Embryonic facial prominence (tissue), 1 donor: ENCODE data around the gene OR6J1.
"Not testable (repeated sequence)": the region's sequence is repeated elsewhere in the genome, so short reads cannot be mapped to it uniquely, and the experiment has no call there.

Source experiments
- DNase-seq: peaks from one replicate; pipeline ENCODE4 v3.0.0-alpha.2; 2016; ENCODE audit errors: extremely low spot score

OR6J1 gene

GRCh38 chr14:22606380-22606779 is 37.8 kb downstream of the OR6J1 start:
- no peak for DNase-seq

- DNase-seq = no peak
These were observed 41.3 kb downstream of the OR6J1 start for GRCh38 chr14:22602862-22603261.

DNA sequence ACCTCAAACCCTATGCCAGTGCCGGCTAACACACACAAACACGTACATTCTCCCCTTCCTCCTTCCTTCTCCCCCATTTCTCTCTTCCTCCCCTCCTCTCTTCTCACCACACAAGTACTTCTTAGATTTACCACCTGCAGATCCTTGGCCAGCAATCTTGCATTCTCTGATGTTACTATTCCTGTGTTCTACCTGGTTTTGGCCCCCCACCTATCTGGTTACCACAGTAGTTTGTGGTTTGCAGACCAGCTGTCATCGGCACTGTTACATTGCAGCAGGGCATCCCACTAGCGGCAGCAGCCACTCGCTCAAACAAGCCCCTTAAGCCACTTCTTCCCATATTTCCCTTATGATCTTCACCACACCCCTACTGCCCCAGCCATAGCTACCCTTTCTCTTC is 42.2 kb downstream of the OR6J1 start:
- no peak for DNase-seq

DNA sequence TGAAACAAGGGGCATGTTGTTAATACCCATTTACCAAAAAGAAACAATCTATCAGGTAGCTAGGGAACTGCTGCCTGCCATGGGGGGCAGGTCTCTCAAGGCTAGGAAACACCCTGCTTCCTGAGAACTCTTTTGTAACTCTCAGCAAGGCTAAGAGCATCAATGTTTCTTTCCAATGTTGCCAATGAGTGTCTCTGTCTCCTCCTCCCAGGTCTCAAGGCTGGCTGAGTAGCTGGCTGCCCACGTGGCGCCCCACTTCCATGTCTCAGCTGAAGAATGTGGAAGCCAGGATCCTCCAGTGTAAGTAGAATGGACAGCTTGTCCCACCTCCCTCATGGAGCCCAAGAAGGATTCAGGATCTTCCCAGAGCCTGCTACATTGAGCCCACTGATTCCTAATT is 42.7 kb downstream of the OR6J1 start:
- no peak for DNase-seq

- DNase-seq = no peak
These were observed 44.1 kb downstream of the OR6J1 start for GRCh38 chr14:22600027-22600426.

GRCh38 chr14:22599349-22599748 is 44.8 kb downstream of the OR6J1 start:
- no peak for DNase-seq

GRCh38 chr14:22598896-22599244 is 45.3 kb downstream of the OR6J1 start:
- peak; percentile 30 for DNase-seq

DNA sequence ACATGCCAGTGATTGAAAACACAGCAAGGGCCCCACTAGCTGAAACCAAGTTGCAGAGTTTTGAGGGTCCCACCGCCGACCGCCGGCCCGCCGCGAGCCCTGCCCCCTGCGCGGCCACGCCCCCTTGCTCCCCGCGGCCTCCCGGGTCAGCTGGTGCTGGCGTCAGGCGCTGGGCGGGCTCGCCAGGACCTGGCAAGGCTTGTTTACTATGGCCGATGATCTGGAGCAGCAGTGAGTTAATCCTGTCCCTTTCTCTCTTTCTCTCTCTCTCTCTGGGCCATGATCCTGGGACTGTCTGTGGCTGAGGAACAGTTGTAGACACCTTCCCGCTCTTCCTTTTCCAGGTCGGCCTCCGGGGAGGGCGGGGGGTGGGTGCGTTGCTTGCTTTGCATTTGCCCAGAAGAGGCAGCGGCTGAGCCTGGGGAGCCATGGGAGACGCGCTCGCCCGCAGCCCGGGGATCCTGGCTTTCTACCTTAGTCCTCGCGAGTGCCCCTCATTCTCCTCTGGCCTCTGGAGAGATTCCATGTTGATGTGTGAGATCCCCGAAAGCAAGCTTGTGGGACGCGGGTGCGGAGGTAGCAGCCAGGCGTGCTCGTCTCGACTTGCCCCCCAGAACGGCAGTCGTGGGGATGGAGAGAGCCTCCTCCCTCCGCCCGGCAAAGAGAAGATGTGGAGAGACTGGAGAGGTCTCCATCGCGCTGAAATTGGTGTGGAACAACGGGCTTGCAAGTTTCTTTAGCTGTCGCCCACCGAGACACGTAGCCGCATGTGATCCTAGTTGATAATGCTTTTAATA is 45.9 kb downstream of the OR6J1 start, which contains the start of gene ABHD4:
Gene ABHD4, plus strand, starts transcription at position 202 of the 797 bp plus-strand sequence. Its CDS starts 7 bp downstream, at position 209.
- peak; percentile 68 for DNase-seq

GRCh38 chr14:22597771-22598098 is 46.4 kb downstream of the OR6J1 start:
- no peak for DNase-seq

DNA sequence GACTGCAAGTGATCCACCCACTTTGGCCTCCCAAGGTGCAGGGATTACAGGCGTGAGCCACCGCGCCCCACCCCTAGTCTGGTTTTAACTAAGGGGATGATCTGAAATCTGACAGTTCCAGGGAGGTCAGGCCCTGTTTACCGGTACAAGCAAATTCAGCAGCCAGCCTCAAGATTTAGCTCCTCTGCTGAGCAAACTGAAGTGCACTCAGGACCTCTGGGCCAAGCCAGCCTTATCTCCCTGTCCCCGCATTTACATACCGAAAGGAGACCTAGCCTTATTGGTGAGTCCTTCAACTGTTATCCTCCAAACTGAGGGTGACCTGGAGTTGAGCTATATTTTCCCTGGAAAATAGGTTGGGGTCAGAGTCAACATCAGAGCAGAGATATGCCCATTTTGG is 46.9 kb downstream of the OR6J1 start:
- no peak for DNase-seq

- DNase-seq = no peak
These were observed 47.7 kb downstream of the OR6J1 start for GRCh38 chr14:22596354-22596879.

DNA sequence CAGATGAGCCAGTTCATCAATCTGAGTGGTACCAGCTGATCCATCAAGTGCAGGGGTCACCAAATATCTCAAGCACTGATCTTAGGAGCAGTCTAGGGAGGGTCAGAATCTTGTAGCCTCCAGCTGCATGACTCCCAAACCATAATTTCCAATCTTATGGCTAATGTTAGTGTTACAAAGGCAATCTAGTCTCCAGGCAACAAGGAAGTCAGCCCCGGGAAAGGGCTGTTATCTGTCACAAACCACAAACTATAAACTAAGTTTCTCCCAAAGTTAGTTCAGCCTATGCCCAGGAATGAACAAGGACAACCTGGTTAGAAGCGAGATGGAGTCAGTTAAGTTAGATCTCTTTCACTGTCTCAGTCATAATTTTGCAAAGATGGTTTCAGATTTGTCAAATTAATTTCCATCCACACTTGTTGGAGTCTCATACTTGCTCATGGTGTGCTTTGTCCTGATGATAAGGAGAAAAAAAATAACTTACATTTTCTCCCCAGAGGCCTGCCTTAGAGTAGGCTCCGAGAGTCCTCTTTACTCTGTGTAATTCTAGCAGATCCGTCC is 49.9 kb downstream of the OR6J1 start:
- no peak for DNase-seq

GRCh38 chr14:22593601-22594000 is 50.6 kb downstream of the OR6J1 start:
- DNase-seq = no peak

- DNase-seq = no peak
These were observed 51.0 kb downstream of the OR6J1 start for GRCh38 chr14:22593189-22593588.

GRCh38 chr14:22589096-22589839 is 54.9 kb downstream of the OR6J1 start, which contains the start of gene DAD1:
DAD1 (minus strand) TSS chr14:22589224; CDS start chr14:22589157, 67 bp downstream.
- peak; percentile 99 for DNase-seq

DNA sequence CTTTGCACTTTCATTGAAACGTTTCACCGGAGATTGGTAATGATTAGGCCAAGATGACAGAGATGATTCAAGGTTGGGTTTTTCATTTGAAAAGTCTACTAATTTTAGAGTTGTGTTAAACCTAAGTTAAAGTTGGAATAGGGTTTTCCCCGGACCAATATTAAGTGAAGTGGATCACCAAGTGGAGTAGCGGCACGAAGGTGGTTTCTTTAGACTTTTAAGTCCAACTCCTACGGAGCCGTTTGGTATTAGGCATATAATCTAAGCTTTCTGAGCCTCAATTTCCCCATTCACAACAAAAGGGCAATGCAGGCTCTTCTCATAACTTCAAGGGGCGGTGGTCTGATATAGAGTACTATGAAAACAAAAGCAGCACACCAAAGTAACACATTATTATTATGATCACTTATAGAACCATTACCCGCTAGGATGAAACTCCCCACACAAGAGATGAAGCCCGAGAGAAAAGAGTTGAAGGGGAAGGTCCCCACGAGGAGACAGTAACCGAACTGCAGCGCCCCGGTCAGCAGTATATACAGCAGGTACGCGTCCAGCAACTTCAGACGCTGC is 55.5 kb downstream of the OR6J1 start:
- no peak for DNase-seq

DNA sequence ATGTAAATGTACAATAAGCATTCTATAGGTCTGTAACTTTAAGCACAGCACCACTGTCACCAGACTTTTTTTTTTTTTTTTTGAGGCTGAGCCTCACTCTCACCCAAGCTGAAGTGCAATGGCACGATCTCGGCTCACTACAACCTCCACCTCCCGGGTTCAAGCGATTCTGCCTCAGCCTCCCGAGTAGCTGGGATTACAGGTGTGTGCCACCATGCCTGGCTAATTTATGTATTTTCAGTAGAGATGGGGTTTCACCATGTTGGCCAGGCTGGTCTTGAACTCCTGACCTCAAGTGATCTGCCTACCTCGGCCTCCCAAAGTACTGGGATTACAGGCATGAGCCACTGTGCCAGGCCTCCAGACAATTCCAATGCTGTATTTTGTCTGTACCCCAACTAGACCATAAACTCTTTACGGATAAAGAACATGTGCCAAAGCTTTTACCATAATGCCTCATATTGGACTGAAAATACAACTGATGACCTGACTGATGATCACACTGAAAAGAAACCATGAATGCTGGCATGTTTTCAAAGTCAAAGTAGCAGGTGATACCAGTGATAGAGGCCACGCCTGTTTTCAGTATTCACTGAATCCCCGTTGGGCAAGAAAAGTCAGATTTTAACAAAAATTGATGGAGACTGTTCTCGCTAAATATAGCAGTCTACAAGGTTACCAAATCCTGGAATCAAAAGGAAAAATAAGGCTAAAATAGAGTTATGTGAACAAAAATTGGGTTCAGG is 56.3 kb downstream of the OR6J1 start:
- DNase-seq = not testable (repeated sequence)

- DNase-seq = no peak
These were observed 56.9 kb downstream of the OR6J1 start for GRCh38 chr14:22587247-22587646.

GRCh38 chr14:22583994-22584393 is 60.2 kb downstream of the OR6J1 start:
- DNase-seq = no peak
